HEK293 (cell line): ENCODE measurements around the gene AMT.

ENCODE experiments used
- CTCF ChIA-PET: fragments of 350-600 bp; formaldehyde crosslinking; extraction: SDS; loops from one replicate; lab custom pipeline; 2021; ENCODE audit warnings: antibody characterized with exemption; lab: Yijun Ruan, JAX
- POLR2A ChIA-PET: fragments of 300-600 bp; formaldehyde crosslinking; extraction: SDS; loops from one replicate; lab custom pipeline; 2020; ENCODE audit warnings: antibody characterized with exemption, inconsistent platforms; lab: Yijun Ruan, JAX
- H3K27ac ChIP-seq: fragments of 200-500 bp; sonication (Bioruptor generic); 2 replicates; pipeline ENCODE4 v1.5.1; 2014; ENCODE audit warnings: low read depth, low read length, control low read depth, inconsistent platforms; ENCODE audit errors: extremely low read depth
- H3K36me3 ChIP-seq, 2 experiments: fragments of 200-500 bp in 1 of 2; sonication (Bioruptor generic) in 1 of 2; 1 replicate in 1 of 2; 2 replicates in 1 of 2; pipeline ENCODE4 v1.5.1; 2014 to 2017; ENCODE audit warnings: inconsistent platforms in 2 of 2, low read length in 2 of 2; ENCODE audit not compliant: control insufficient read depth in 2 of 2, insufficient read depth in 1 of 2
- H3K4me1 ChIP-seq: fragments of 200-500 bp; sonication (Bioruptor generic); 2 replicates; pipeline ENCODE4 v1.5.1; 2014; ENCODE audit warnings: mild to moderate bottlenecking, low read length, inconsistent platforms; ENCODE audit not compliant: control insufficient read depth, insufficient read depth
- H3K4me3 ChIP-seq: 2 replicates; pipeline ENCODE4 v1.5.1; 2011; ENCODE audit warnings: low read depth, mild to moderate bottlenecking, control low read depth, low read length, moderate library complexity
- H3K9me3 ChIP-seq: fragments of 200-500 bp; sonication (Bioruptor generic); 2 replicates; pipeline ENCODE4 v1.5.1; 2014; ENCODE audit warnings: low read depth, low read length, inconsistent platforms; ENCODE audit not compliant: control insufficient read depth, insufficient read depth
- GLI4 ChIP-seq: fragments of 450-650 bp; formaldehyde crosslinking; IDR thresholded peaks from 2 replicates; pipeline ENCODE4 v1.5.1; 2016; ENCODE audit warnings: missing biosample characterization, missing genetic modification characterization
- HOXA7 ChIP-seq: sonication (generic); formaldehyde crosslinking; IDR thresholded peaks from 2 replicates; pipeline ENCODE4 v1.8.1; 2022; ENCODE audit warnings: missing genetic modification reagents, borderline replicate concordance
- KLF17 ChIP-seq: fragments of 450-650 bp; formaldehyde crosslinking; IDR thresholded peaks from 2 replicates; pipeline ENCODE4 v1.5.1; 2016; ENCODE audit warnings: missing biosample characterization, missing genetic modification characterization
- PRDM1 ChIP-seq: fragments of 450-650 bp; formaldehyde crosslinking; IDR thresholded peaks from 2 replicates; pipeline ENCODE4; 2016; ENCODE audit warnings: missing biosample characterization, missing genetic modification characterization
- RBAK ChIP-seq: fragments of 450-650 bp; formaldehyde crosslinking; IDR thresholded peaks from 2 replicates; pipeline ENCODE4 v1.5.1; 2016; ENCODE audit warnings: missing biosample characterization, missing genetic modification characterization
- SALL2 ChIP-seq: fragments of 450-650 bp; formaldehyde crosslinking; IDR thresholded peaks from 2 replicates; pipeline ENCODE4 v1.5.0; 2017; ENCODE audit warnings: missing biosample characterization, mild to moderate bottlenecking, missing genetic modification characterization, borderline replicate concordance
- ZBTB44 ChIP-seq: fragments of 450-650 bp; IDR thresholded peaks from 2 replicates; pipeline ENCODE4 v1.5.1; 2018; ENCODE audit warnings: missing biosample characterization, mild to moderate bottlenecking, missing genetic modification characterization
- ZEB2 ChIP-seq: fragments of 450-650 bp; formaldehyde crosslinking; IDR thresholded peaks from 2 replicates; pipeline ENCODE4 v1.5.1; 2016; ENCODE audit warnings: missing biosample characterization, missing genetic modification characterization
- ZFP37 ChIP-seq: fragments of 450-650 bp; formaldehyde crosslinking; IDR thresholded peaks from 2 replicates; pipeline ENCODE4 v1.5.1; 2016; ENCODE audit warnings: missing biosample characterization, missing genetic modification characterization
- ZNF132 ChIP-seq: fragments of 450-650 bp; formaldehyde crosslinking; IDR thresholded peaks from 2 replicates; pipeline ENCODE4 v1.5.1; 2017; ENCODE audit warnings: missing biosample characterization, missing genetic modification characterization, borderline replicate concordance
- ZNF148 ChIP-seq: fragments of 450-650 bp; formaldehyde crosslinking; IDR thresholded peaks from 2 replicates; pipeline ENCODE4 v1.5.0; 2017; ENCODE audit warnings: missing biosample characterization, missing genetic modification characterization, borderline replicate concordance
- ZNF169 ChIP-seq: fragments of 450-650 bp; formaldehyde crosslinking; IDR thresholded peaks from 2 replicates; pipeline ENCODE4 v1.5.1; 2016; ENCODE audit warnings: missing biosample characterization, missing genetic modification characterization
- ZNF23 ChIP-seq: fragments of 450-650 bp; formaldehyde crosslinking; IDR thresholded peaks from 2 replicates; pipeline ENCODE4 v1.5.1; 2016; ENCODE audit warnings: missing biosample characterization, missing genetic modification characterization, borderline replicate concordance
- ZNF26 ChIP-seq: fragments of 450-650 bp; formaldehyde crosslinking; IDR thresholded peaks from 2 replicates; pipeline ENCODE4 v1.5.1; 2016; ENCODE audit warnings: missing biosample characterization, missing genetic modification characterization
- ZNF394 ChIP-seq: fragments of 450-650 bp; formaldehyde crosslinking; IDR thresholded peaks from 2 replicates; pipeline ENCODE4 v1.5.1; 2016; ENCODE audit warnings: missing biosample characterization, missing genetic modification characterization, mild to moderate bottlenecking, moderate library complexity, borderline replicate concordance
- ZNF514 ChIP-seq: fragments of 450-650 bp; formaldehyde crosslinking; IDR thresholded peaks from 2 replicates; pipeline ENCODE4 v1.5.1; 2016; ENCODE audit warnings: missing biosample characterization, missing genetic modification characterization
- ZNF518A ChIP-seq: fragments of 450-650 bp; formaldehyde crosslinking; conservative IDR thresholded peaks from 2 replicates; pipeline ENCODE4 v1.5.1; 2016; ENCODE audit warnings: low read depth, missing biosample characterization, missing genetic modification characterization
- ZNF530 ChIP-seq: fragments of 450-650 bp; formaldehyde crosslinking; IDR thresholded peaks from 2 replicates; pipeline ENCODE4 v1.5.1; 2016; ENCODE audit warnings: low read depth, missing biosample characterization, missing genetic modification characterization
- ZSCAN16 ChIP-seq: fragments of 450-650 bp; formaldehyde crosslinking; IDR thresholded peaks from 2 replicates; pipeline ENCODE4 v1.5.1; 2016; ENCODE audit warnings: missing biosample characterization, missing genetic modification characterization
- ZSCAN30 ChIP-seq: fragments of 450-650 bp; IDR thresholded peaks from 2 replicates; pipeline ENCODE4 v1.5.1; 2018; ENCODE audit warnings: missing biosample characterization, mild to moderate bottlenecking, missing genetic modification characterization, moderate library complexity
- ZSCAN4 ChIP-seq: fragments of 450-650 bp; formaldehyde crosslinking; IDR thresholded peaks from 2 replicates; pipeline ENCODE4 v1.5.1; 2017; ENCODE audit warnings: missing biosample characterization, missing genetic modification characterization

Gene AMT

GRCh38 chr3:49403891-49404290, 18.4 kb downstream of the AMT start:
- CTCF ChIA-PET = no interaction called here
- Histone ChIP-seq H3K4me3 (no peak overlapping the region), H3K36me3 (peaks cover 3 to 18% of the 10 kb centered on the region in 2 experiments; a peak in 2 of 3 replicates), H3K9me3 (no peaks in the 10 kb centered on the region), H3K27ac (no peak overlapping the region), H3K4me1 (peaks cover 20% of the 10 kb centered on the region)
- POLR2A ChIA-PET = no interaction called here
- TF ChIP-seq GLI4 (tag by site-specific recombination) (no peak), RBAK (tag by site-specific recombination) (no peak), ZNF132 (tag by site-specific recombination) (no peak), ZNF394 (tag by site-specific recombination) (no peak), SALL2 (tag by site-specific recombination) (no peak), ZEB2 (tag by site-specific recombination) (no peak), ZSCAN30 (tag by site-specific recombination) (no peak), ZNF26 (tag by site-specific recombination) (no peak), HOXA7 (CRISPR knock-in tag) (no peak), KLF17 (no peak), ZBTB44 (tag by site-specific recombination) (no peak), PRDM1 (no peak)

GRCh38 chr3:49401766-49402165, 20.5 kb downstream of the AMT start:
- POLR2A ChIA-PET = no interaction called here
- Histone ChIP-seq H3K36me3 (peaks cover 3 to 18% of the 10 kb centered on the region in 2 experiments; a peak in 2 of 3 replicates), H3K9me3 (no peaks in the 10 kb centered on the region), H3K27ac (no peak overlapping the region), H3K4me3 (no peak overlapping the region), H3K4me1 (peaks cover 15% of the 10 kb centered on the region)
- CTCF ChIA-PET = interaction anchor here (0.6 to 0.7 kb wide), 3 partner anchors 59 to 527 kb away, joined by 3 read pairs; no protein-coding TSS in a partner anchor
- TF ChIP-seq ZNF530 (tag by site-specific recombination) (no peak), ZSCAN4 (tag by site-specific recombination) (no peak), ZNF148 (no peak), ZNF514 (tag by site-specific recombination) (no peak), ZSCAN16 (tag by site-specific recombination) (no peak), ZNF518A (tag by site-specific recombination) (no peak), ZNF23 (tag by site-specific recombination) (no peak), ZNF169 (tag by site-specific recombination) (no peak), ZFP37 (tag by site-specific recombination) (no peak)
